GM18873 (cell line): ENCODE measurements around the gene CEMIP.
A peak's percentile ranks its signal among the peaks of the same experiment; 100 is the strongest.

Experiments
- ATAC-seq: cut with Tn5 transposase; IDR thresholded peaks from one replicate; pipeline ENCODE4 v1.9.1; 2021; ENCODE audit warnings: mild to moderate bottlenecking, moderate library complexity, moderate number of reproducible peaks; ENCODE audit not compliant: unreplicated experiment, low FRiP score

Gene CEMIP

DNA sequence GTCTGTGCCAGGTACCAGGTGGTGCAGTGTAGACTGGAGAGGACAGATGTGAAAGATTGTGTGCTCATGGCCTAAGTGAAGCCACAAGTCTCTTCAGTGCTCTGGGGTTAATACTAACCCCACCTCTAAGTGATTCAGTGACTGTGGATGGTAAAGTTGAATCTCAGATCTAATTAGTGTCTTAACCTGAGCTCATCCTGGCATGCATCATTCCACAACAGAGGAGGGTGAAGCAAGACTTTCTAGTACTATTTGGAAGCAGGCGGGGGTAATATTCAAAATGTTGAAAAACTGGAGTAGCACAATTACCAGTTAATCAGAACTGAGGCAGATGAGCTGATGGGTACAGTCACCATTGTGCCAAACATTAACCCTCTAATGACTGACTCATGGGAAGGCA lies 213.3 kb downstream of the CEMIP start:
- no peak for ATAC-seq

DNA sequence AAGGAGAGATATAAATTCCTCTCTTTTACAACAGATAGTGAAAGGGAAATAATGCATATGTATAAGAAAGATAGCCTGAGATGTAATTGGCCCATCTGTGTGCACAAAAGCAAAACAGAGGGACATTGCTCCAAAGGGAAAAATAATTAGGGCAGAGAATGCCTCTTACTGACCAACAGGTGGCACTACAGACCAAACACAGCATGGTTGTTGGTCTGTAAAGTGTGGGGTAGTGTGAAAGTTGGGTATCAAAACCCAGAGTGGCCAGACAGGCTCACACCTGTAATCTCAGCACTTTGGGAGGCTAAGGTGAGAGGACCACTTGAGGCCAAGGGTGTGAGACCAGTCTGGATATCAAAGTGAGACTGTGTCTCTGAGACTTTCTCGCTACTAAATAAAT lies 217.1 kb downstream of the CEMIP start:
- no peak for ATAC-seq

DNA sequence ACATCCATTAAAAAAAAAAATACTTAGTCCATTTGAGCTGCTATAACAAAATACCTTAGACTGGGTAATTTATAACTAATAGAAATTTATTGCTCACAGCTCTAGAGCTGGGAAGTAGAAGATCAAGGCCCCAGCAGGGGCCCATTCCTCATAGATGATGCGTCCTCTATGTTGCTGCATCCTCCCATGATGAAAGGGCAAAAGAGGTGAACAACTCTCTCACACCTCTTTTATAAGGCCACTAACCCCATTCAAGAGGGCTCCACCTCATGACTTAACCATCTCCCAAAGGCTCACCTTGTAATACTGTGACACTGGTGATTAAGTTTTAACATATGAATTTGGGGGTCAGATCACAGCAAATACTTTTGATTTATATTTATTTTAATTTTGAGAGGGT lies 218.5 kb downstream of the CEMIP start:
- ATAC-seq, result no peak

DNA sequence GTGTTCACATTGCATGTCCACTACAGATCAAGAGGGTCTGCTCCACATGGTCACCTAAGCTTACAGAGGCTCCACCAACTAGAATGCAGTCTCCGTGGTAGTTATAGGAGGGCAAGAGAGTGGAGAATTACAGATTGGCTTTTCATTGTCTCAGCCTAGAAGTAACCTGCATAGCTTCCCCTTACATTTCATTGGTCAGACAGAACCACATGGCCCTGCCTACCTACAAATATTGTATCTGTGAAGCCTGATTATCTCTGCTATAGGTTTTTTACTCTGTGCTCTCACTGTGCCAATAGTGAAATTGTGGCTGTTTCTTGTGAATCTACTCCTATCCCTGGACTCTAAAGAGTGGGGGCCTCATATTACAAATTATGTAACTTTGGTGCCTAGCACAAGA lies 219.1 kb downstream of the CEMIP start:
- ATAC-seq, result no peak

DNA sequence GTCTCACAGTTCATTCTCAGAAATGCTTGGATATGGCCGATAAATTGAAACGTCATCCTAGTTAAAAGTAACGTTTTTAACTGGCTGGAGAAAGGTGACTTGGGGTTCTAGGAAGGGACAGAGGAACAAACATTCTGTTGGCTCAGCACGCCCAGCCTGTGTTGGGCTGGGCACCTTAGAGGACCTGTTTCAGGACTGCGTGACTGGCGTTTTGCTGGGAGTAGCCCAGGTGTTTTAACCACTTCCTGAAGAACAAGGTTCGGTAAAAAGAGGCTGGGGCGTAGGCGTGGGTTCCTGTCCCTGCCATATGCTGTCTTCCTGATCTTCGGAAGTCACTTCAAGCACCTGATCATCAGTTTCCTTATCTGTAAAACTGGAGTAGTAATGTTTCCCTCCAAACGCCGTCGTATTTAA lies 220.5 kb downstream of the CEMIP start:
- peak; percentile 33 for ATAC-seq

DNA sequence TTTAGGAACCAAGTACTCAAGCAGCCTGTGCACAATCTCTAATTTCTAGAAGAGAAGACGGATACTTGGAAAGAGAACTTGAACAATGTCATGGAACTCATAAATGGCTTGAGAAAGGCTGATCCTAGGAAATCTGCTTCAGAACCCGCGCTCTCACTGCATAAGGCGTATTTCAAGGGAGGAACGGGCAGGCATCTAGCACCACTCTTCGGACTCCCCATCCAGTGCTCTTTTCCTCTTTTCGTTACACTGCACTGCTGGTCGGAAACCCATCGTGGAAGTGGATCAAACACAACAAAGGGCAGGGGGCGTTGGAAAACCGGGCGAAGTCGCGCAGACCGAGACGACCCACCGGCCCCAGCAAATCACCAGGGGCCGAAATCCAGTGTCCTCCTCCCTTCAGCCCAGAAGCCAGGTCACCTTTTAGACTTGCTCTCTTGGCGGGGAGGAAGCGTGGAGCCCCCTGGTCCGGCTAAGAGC lies 221.0 kb downstream of the CEMIP start:
- no peak for ATAC-seq

DNA sequence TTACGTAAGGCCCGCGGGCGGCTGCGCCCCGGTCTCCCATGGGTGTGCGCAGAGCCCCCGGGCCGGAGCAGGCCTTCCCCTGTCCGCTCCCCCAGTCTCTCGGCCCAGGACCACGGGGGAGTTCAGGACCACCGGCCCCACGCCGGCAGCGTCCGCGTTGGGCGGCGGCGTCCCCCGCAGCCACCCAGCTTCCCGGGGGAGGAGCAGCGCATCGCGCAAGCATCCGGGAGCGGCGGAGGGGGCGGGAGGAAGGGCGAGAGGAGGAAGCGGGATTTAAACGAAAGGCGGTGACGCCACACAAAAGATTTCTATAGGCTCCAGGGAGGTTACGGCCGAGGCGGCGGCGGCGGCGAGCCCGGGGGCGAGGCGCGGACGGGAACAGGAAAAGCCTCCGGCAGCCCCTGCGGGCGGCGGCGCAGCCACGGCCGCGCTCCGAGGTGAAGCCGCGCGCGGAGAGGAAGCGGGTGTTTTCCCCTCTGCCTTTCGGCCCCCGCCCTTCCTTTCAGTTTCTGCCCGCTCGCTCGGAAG lies 221.5 kb downstream of the CEMIP start, which contains the start of gene TLNRD1:
TLNRD1 (plus strand) TSS at position 300 of the 528 bp plus-strand sequence. CDS start 1,349 bp downstream, outside the sequence.
- ATAC-seq, result peak; percentile 53
